Activated gamma-delta T cell treated with Interleukin-2 at 50 U/mL for 16 hours (primary cell): ENCODE data around the gene EIF2B5.
"Not testable (repeated sequence)": the region's sequence is repeated elsewhere in the genome, so short reads cannot be mapped to it uniquely, and the experiment has no call there.

Source experiments
- DNase-seq: peaks from one replicate; pipeline ENCODE4 v3.0.0-alpha.2; 2020

The EIF2B5 gene

DNA sequence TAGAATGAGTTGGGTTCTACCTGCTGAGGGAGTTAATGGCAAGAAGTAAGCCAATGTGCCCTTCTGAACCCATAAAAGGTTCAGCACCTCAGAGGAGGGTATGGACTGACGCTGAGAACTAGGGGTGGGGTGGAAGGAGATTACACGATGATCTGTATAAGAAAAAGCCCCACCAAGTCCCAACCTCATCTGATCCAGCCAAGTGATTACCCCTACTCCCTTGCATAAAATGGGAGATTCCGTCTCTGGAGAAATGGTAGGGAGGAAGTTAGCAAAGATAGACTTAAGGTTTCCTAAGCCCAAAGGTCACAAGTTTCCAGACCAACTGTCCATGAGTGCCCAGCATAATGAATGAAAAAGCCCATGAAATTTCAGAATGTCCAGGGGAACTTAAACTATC lies 12.9 kb downstream of the EIF2B5 start:
- DNase-seq: no peak

- DNase-seq: no peak
These were observed 14.0 kb downstream of the EIF2B5 start for GRCh38 chr3:184149123-184149522.

DNA sequence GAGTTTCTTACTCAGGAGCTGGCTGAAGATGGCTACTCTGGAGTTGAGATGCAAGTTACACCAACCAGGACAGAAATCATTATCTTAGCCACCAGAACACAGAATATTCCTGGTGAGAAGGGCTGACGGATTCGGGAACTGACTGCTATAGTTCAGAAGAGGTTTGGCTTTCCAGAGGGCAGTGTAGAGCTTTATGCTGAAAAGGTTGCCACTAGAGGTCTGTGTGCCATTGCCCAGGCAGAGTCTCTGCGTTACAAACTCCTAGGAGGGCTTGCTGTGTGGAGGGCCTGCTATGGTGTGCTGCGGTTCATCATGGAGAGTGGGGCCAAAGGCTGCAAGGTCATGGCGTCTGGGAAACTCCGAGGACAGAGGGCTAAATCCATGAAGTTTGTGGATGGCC lies 14.6 kb downstream of the EIF2B5 start:
- not testable (repeated sequence) for DNase-seq

GRCh38 chr3:184154885-184155643 lies 19.9 kb downstream of the EIF2B5 start, which contains the start of gene DVL3:
Gene DVL3 (plus strand): TSS chr3:184155377. CDS start chr3:184155636, 259 bp downstream.
- DNase-seq: peak; percentile 32

- DNase-seq: peak; percentile 32
These were observed 20.7 kb downstream of the EIF2B5 start for GRCh38 chr3:184155644-184156521.

- DNase-seq: no peak
These were observed 21.4 kb downstream of the EIF2B5 start for GRCh38 chr3:184156522-184156955.

- DNase-seq: no peak
These were observed 22.0 kb downstream of the EIF2B5 start for GRCh38 chr3:184157206-184157605.

DNA sequence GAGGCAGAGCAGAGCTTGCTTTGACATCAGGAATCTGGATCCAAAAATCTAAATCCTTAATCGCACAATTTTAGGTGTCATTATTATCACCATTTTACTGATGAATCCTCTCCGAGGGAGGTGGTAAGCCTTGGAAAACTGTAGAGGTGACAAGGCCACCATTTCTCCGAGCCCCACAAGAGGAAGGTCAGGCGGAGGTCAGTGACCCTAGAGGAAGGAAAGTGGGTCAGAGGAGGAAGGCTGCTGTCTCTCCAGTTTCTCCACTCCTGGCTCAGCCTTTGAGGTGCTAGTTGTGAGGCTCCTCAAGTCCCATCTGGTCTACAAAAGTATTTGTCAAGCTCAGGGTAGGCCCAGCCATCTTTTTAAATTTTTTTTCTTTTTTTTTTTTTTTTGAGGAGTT lies 23.2 kb downstream of the EIF2B5 start:
- no peak for DNase-seq

DNA sequence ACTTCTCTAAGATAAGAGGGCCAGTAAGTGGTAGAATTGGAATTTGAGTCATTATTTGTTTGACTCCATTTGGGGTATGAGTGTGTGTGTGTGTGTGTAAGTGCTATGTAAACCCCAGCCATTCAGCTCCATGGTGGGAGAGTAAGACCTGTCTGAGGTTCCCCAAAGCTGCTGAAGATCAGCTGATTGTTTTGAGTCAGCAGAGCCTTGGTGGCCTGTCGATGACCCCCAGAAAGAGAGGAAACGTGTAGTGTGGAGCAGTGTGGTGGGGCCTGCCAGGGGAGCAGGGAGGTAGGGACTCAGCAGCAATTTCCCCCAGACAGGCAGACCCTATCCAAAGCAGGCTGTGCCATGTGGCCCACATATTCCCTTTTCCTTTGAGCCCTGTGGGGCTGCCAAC lies 25.3 kb downstream of the EIF2B5 start:
- no peak for DNase-seq

GRCh38 chr3:184162571-184163070 lies 27.5 kb downstream of the EIF2B5 start:
- DNase-seq: not testable (repeated sequence)

DNA sequence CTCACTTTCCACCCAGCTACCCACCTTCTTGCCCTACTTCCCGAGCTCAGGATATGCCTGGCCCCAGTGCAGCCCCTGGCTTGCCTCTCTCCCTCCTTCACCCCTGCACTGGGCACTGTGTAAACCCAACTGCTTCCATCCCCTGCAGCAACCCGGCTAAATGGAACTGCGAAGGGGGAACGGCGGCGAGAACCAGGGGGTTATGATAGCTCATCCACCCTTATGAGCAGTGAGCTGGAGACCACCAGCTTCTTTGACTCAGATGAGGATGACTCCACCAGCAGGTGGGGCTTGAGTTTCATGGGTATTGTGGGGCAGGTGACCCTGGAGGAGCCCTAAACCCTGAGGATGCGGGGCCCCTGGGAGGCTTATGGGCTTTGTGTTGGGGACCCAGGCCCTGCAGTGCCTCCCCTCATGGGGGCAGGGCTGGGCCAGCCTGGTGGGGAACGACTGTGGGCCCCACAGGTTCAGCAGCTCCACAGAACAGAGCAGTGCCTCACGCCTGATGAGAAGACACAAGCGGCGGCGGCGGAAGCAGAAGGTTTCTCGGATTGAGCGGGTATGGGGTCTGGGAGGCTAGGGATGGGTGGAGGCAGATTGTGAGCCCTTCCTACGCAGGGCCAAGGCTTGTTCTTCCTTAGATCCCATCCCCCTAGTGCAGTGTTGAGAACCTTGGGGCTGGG lies 29.6 kb downstream of the EIF2B5 start:
- DNase-seq: no peak

DNA sequence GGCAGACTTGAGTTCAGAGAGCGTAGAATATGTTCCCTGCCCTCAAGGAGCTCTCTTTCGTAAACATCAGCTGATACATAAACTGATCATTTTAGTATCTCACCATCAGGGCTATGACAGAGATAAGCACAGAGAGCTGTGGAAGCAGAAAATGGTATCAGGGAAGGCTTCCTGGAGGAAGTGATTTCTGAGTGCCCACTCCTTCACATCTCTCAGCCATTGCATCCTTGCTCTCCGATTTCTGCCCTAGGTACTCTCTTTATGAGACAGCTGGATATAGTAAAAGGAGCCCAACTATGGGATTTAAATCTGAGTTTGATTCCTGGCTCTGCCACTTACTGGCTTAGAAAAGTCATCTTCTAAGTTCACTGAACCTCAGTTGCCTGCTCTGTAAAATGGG lies 30.4 kb downstream of the EIF2B5 start:
- no peak for DNase-seq

GRCh38 chr3:184166671-184167070 lies 31.5 kb downstream of the EIF2B5 start:
- DNase-seq: no peak

DNA sequence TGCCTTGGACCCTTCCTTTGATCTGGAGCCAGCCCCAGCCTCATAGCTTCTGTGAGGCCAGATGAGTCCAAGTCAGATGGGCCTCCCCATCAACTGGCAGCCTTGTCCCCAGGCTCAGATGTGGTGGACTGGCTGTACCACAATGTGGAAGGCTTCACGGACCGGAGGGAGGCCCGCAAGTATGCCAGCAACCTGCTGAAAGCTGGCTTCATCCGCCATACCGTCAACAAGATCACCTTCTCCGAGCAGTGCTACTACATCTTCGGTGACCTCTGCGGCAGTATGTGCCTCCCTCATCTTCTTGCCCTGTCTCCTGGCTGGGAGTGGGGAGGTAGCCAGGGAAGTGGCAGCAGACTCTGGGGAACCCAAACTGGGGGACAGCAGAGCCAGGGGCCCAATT lies 32.6 kb downstream of the EIF2B5 start:
- no peak for DNase-seq

- DNase-seq: no peak
These were observed 33.4 kb downstream of the EIF2B5 start for GRCh38 chr3:184168363-184169120.

GRCh38 chr3:184169896-184170875 lies 35.0 kb downstream of the EIF2B5 start:
- no peak for DNase-seq

- no peak for DNase-seq
These were observed 36.4 kb downstream of the EIF2B5 start for GRCh38 chr3:184171562-184171961.

DNA sequence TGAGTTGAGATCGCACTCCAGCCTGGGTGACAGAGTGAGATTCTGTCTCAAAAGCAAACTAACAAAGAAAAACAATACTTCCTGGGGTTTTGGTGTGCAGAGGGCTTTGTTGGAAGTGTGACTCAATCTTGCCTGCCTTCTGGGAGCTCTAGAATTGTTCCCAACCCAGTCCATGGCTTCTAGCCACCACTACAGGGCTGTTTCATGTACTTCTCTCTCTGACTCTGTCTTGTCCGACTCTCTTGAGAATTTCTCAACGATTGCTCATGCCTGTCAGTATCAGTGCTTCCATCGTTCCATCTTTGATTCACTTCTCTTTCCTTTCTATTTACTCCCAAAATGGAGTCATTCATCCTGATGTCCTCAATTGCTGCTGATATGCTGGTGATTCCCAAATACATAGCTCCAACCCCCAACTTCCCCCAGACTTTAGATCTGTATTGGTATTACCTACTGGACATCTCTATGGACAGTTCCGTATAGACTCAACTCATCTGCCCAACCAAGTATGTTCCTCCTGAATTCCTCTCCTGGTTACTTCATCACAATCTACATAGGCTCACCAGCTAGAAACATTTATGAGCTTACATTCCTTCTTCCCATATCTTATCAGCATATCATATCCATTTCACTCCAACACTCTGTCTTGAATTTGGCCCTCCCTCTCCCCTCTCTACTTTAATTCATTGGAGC lies 37.7 kb downstream of the EIF2B5 start:
- DNase-seq: no peak

GRCh38 chr3:184173374-184173722 lies 38.2 kb downstream of the EIF2B5 start:
- DNase-seq: no peak

DNA sequence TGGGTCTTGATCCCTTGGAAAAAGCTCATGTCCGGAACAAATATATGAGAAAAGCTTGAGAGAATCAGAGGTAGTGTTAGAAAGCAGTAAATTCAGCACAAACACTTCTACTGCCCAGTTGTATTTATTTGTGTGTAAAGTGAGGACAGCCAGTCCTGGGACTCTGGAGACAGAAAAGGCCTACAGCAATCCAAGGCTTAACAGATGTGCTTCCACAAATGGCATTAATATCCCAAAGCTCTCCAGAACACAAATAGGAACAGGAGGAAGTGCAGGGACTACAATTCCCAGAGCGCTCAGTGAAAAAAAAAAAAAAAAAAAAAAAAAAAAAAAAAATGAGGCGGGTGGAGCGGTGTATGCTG lies 39.1 kb downstream of the EIF2B5 start:
- no peak for DNase-seq
